HG03460 (cell line): Measurements from ENCODE around the gene MYOD1.
A peak's percentile ranks its signal among the peaks of the same experiment; 100 is the strongest.

Experiments used
- ATAC-seq: cut with Tn5 transposase; IDR thresholded peaks from one replicate; pipeline ENCODE4 v1.9.1; 2021; ENCODE audit not compliant: unreplicated experiment

The MYOD1 gene

DNA sequence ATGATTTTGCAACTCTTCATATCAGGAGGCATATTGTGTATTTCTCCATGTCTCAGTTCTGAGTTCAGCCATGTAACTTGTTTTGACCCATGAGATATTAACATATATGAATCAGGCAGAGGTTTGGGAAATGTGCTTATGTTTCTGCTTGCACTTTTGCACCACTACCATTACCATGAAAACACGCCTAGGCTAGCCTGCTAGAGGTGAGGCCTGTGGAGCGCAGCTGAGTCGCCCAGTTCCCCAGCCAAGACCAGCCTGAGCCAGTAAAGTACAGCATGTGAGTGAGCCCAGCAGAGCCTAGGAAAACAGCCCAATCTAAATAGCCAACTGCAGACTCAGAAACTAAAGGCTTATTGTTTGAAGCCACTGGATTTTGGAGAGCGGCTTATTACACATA is 18.4 kb upstream of the MYOD1 start:
- ATAC-seq: no peak

DNA sequence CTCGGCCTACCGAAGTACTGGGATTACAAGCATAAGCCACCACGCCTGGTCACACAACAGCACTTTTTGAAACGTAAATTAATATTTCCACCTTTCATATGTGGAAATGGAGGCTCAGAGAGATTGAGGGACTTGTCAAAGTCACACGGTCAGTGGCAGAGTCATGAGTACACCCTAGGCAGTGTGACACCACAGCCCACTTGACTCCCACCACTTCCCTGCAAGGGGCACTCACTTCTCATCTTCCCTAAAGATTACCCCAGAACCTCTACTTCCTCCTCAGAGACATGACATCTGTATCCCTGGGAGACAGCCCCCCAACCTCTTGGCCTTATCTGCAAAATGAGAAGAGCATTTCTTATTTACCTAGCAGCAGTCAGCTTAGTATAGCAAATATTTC is 16.5 kb upstream of the MYOD1 start:
- no peak for ATAC-seq

DNA sequence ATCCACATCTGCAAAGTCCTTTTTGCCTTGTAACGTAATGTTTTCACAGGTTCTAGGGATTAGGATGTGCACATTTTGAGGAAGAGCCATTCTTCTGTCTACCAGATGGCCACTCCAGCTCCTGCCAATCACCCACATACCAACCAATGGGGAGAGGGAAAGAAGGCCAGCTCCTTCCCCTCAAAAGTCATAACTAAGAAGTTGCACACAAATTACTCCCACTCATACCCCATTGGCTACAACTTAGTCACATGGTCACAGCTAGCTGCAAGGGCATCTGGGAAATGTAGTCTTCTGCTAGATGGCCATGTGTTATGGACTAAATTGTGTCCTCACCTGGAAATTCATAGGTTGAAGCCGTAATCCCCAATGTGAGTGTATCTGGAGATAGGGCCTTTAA is 15.4 kb upstream of the MYOD1 start:
- no peak for ATAC-seq

DNA sequence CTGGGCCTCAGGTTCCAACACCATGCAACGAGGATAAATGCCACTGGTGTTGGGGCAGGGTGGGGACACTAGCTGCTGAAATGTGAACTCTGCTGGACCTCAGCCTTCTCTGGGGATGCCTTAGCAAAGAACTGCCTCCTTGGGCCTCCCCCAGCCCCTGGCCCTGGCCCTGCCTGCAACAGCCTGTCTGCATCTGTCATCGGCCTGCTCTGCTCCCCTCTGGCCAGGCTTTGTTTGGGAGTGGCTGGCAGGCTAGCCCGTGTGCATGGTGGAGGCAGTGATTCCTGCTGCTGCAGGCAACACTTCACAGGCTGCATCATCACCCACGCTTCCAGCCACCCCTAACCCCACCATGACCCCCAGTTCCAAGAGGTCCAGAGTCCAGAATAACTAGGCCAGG is 11.5 kb upstream of the MYOD1 start:
- ATAC-seq: no peak

DNA sequence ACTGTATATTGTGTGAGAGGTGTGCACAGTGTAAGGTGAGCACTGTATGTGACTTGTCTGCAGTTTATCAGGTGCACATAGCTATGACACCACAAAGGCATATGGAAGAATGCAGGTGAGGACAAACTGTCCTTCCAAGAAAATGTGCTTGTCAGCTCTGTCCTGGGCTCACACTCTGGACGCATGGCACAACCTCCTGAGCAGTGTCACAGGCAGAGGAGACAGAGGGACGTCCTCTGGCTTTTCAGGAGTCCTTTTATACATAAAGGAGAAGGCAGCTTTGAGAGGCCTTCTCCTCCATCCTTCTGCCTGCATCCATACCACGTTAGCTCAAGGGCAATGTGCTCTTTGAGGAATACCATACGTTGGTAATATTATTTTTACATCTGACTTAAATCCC is 7.5 kb upstream of the MYOD1 start:
- ATAC-seq: no peak

DNA sequence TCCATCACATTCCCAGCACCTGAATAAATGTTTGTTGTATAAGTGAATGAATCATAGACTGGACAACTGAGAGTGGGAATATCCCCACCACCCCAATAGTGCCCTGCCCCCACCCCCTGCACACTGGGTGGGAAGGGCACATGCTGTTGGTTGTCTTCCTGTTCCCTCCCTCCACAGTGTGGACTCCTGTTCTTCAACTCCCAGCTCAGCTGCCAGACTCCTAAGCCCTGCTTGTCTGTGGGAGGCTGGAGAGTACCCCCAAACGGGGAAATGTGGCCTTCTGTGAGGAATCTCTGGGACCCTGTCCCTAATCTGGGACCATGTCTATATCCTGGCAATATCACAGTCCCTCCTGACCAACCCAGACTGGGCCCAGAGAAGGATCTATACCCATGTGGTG is 5.5 kb upstream of the MYOD1 start:
- ATAC-seq: no peak

DNA sequence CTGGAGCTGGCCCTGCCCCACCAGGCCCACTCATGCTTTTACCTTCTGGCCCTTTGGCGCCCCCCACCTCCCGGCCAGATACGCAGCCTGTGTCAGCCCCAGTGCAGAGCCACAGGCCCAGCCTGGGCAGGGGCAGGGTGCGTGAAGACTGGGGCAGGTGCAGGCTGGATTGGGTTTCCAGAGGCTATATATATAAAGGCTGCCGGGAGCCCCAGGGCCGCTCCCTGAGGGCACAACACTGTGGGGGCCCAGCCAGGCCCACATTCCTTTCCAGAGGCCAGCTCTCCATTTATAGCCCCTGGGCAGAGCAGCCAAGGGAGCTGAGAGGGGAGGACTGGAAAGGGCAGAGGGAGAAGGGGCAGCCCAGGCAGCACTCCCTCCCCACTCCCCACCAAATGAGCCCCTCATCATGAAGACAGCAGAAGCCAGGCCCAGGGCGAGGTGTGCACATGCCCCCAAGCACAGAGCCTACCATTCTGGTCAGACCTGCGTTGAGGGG is 5.0 kb upstream of the MYOD1 start:
- ATAC-seq: no peak

DNA sequence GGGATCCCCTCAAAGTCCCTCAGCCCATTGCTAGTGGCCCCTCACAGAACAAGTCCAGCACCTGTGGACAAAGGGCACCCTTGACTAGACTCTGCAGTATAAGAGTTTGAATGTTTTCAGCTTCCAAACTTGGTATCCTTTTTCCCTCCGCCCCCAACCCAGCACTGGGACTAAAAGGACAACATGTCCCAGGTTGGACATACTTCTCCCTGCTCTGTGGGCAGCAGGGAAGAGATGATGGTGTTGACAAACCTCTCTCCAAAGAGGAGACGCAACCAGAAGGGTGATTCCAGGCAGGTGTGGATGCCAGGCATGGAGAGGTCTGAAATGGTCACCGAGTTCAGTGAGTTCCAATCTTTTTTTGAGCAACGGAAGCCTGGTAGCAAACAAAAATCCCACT is 4.5 kb upstream of the MYOD1 start:
- ATAC-seq: no peak

DNA sequence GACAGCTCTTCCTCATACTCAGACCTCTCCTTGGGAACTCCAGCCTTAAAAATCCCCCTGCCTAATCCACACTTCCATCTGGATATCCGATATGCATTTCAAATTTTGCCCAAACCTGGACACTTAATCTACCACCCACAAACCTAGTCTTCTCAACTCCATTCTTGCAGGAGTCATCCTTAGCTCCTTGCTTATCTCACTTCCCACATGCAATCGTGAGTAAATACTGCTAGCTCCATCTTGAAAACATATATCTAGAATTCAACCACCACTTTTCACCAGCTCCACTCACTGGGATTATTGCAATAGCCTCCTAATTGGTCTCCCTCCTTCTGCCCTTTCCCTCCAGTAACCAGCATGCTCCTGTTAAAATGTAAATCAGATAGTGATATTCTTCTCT is 2.6 kb upstream of the MYOD1 start:
- ATAC-seq: no peak

DNA sequence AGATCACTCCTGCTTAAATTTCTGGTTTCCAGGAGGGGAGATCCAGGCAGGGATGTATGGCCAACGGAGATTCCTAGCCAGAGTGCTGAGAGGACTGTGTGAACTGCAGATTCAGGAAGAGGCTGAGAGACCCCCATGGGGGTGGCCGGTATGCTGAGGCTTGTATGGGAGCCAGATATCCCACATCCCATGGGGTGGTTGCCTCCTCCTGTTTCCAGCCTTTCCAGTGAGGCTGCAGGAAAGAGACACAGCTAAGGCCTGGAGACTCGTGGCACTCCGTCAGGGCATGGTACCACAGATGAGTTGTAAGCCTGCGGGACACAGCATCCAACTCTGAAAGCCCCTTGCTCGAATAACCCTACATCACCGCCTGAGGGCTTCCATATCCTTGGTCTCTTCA is 1.4 kb upstream of the MYOD1 start:
- no peak for ATAC-seq

DNA sequence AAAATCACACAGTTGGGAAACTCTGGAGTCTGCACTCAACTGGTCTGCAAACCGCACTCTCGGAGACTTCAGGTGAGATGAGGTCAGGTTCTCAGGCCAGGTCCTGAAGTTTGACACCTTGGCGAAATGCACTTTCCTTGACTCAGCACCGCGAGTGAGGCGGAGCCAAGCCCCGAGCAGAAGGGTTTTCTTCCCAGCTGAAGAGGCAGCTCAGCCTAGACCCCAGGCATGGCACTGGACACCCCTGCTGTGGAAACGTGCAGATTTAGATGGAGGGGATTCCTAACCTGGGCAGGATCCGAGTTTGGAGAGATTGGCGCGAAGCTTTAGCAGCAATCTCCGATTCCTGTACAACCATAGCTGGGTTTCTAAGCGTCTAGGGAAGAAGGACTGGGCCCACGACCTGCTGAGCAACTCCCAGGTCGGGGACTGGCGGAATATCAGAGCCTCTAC is 835 bp upstream of the MYOD1 start:
- no peak for ATAC-seq

DNA sequence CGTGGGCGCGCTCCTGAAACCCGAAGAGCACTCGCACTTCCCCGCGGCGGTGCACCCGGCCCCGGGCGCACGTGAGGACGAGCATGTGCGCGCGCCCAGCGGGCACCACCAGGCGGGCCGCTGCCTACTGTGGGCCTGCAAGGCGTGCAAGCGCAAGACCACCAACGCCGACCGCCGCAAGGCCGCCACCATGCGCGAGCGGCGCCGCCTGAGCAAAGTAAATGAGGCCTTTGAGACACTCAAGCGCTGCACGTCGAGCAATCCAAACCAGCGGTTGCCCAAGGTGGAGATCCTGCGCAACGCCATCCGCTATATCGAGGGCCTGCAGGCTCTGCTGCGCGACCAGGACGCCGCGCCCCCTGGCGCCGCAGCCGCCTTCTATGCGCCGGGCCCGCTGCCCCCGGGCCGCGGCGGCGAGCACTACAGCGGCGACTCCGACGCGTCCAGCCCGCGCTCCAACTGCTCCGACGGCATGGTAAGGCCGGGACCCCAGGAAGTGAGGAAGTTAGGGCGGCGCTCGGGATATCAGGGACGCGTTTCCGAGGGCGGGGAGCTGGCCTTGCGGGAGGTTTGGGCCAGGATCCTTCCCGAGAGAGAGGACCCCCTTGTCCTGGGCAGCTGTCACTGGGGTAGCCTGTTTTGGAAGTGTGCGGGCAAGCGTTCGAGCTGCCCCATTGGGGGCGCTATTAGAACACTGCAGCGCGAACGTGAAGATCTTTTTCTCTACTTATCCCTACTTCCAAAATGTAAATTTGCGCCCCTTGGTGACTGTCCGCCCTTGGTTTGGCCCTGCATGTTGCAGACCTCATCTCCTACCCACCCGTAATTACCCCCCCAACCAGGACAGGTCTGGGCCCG is 796 bp downstream of the MYOD1 start:
- ATAC-seq: no peak

DNA sequence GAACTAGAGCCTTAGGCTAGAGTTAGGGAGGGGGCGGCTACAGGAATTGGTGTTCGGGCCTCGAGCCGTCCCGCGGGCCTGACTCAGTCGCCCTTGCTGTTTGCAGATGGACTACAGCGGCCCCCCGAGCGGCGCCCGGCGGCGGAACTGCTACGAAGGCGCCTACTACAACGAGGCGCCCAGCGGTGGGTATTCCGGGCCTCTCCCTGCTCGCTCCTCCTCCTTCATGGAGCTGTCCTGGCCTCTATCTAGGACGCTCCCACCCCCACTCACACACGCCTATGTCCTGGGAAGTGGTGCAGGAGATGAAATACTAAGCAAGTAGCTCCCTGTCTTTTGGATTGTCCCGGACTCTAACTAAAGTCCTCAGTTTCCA is 1.4 kb downstream of the MYOD1 start:
- no peak for ATAC-seq

DNA sequence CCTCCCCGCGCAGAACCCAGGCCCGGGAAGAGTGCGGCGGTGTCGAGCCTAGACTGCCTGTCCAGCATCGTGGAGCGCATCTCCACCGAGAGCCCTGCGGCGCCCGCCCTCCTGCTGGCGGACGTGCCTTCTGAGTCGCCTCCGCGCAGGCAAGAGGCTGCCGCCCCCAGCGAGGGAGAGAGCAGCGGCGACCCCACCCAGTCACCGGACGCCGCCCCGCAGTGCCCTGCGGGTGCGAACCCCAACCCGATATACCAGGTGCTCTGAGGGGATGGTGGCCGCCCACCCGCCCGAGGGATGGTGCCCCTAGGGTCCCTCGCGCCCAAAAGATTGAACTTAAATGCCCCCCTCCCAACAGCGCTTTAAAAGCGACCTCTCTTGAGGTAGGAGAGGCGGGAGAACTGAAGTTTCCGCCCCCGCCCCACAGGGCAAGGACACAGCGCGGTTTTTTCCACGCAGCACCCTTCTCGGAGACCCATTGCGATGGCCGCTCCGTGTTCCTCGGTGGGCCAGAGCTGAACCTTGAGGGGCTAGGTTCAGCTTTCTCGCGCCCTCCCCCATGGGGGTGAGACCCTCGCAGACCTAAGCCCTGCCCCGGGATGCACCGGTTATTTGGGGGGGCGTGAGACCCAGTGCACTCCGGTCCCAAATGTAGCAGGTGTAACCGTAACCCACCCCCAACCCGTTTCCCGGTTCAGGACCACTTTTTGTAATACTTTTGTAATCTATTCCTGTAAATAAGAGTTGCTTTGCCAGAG is 2.0 kb downstream of the MYOD1 start:
- no peak for ATAC-seq

DNA sequence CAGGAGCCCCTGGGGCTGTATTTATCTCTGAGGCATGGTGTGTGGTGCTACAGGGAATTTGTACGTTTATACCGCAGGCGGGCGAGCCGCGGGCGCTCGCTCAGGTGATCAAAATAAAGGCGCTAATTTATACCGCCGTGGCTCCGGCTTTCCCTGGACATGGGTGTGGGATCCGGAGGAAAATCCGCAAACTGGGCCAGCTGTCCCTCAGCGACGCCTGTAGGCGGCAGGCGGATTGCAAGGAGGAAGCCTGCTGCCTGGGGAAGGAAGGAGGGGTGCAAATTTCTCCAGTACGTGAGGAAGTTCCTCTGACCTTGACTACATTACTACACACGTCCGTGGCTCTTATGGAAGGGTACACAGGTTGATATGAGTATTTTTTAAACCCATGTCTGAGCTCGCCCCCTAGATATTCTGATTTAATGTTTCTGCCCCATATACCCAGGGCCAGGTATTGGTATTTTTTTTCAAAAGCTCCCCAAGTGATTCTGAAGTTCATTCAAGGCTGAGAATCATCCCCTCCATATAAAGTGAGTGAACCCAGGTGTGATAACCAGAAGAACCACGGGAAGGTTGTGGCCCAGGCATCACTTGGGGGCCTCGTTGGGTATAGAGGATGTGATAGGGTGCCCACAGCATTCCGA is 2.8 kb downstream of the MYOD1 start:
- no peak for ATAC-seq

DNA sequence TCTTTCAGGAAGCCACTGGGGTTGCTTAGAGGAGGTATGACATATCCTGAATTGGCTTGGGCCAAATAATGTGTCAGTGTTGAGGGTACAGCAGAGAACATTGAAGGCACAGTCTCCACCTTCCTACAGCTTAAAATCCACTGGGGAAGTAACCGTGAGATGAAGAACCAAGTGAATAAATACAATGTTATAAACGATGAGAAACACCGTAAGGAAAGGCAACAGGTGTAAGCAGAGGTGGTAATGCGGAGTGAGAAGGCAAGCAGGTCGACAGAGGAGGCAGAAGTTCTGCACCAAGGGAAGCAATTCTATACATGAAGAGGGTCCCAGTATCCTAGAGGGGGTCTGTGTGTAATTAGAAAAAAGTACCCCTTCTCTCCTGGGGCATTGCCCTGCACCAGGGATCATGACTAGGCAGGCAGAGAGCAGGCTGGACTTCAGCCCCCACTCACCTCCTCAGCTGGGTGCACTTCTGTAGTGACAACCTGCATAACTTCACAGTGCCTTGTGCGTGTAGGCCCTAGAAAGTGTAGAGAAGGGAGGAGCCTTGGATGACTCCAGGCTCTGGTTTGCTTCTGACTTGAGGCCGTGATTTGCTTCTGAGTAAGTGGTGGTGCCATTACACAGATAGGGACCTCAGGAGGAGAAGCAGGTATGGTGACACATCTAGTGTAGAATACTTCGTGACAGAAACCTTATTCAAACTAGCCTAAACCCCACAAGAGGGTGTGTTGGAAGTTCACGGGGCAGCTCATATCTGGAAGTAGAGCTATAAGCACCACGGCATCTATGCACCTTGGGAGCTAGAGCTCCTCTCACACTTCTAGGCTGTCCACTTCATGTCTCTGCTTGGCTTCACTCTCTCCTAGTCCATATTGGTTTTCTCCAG is 4.9 kb downstream of the MYOD1 start:
- ATAC-seq: no peak

DNA sequence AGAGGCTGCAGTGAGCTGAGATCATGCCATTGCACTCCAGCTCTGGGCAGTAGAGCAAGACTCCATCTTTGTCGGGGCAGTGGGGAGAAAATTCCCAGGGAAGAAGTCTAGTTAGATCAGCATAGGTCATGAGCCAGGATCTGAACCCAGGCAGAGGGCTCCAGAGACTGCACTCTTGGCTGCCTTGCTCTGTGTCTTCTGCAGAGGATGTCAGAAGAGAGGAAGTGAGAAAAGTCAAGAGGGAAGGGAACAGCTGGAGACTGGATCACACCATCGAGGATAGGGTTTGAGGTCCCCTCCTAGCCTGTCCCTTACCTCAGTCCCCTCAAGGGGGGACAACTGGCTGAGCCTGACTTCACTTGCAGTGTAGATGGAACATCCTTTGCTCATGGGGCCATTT is 5.8 kb downstream of the MYOD1 start:
- no peak for ATAC-seq

DNA sequence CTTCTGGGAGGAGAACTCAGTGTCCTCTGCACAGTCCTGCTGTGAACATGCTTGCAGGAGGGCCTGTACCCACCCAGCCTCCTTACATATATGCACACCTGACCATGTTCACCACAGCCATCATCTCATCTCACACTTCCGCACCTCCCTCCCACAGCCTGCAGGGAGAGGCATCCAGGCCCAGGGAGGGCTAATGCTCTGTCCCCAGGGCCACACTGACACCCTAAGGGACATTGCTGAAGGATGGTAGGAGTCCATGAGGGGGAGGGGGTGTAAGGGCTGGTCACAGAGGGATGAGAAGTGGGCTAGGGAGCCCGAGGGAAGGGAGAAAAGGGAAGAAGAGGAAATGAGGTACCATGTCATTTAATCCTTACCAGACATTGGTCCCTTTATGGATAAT is 10.8 kb downstream of the MYOD1 start:
- no peak for ATAC-seq

DNA sequence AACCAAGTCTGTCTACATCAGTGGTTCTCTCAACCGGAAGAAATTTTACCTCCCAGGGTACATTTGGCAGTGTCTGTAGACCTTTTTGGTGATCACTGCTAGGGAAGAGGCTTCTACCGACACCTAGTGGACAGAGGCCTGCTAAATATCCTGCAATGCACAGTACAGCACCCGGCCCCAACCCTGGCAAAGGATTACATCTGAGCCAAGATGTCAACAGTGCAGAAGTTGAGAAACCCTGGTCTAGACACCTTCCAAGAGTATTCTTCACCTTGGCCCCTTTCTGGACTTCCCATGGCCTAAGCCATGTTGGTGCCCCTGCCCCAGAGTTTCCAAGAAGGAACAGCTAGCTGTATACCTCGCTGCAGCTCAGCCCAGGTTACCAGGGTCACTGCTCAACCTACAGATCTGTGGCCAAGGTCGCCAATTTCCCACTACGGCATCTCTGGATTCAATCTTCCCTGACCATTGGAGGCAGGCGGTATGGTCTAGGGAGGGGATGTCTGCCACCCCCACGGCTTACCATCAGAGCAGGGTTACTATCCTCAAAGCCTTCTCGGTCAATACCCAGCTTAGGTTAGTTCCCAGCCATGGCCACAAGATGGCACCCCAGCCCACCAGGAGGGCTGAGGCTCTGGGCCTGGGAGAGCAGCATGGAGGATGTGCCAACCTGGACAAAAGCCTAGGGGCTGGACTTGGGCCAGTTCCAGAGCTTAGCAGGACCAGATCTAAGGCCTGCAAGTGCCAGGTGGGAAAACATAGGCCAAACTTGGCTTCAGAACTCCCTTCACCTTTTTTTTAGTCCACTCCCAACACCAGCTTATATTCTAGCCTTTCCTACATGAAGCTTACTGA is 11.5 kb downstream of the MYOD1 start:
- ATAC-seq: peak; percentile 83

DNA sequence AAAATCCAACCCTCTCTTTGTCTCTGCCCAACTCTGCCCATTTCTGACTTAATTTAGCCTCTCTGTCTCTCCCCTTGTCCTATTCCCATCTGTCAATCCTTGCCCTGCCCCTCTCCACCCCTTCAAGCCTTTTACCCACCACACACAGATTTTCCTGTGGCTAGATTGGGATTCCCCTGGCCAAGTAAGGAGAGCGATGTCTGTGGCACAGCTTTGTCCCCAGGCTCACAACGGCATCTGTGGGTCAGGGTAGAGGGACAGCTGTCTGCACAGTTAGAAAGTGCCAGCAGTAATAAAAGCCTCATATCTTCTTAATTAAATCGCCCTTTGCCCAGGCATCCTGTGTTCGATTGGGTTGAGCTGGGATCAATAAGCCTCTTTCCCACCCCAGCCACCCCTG is 13.9 kb downstream of the MYOD1 start:
- no peak for ATAC-seq
